HEK293 (cell line): Measurements from ENCODE around the gene FBH1.

Experiments used
- CTCF ChIA-PET: fragments of 350-600 bp; formaldehyde crosslinking; extraction: SDS; loops from one replicate; lab custom pipeline; 2021; ENCODE audit warnings: antibody characterized with exemption; lab: Yijun Ruan, JAX
- POLR2A ChIA-PET: fragments of 300-600 bp; formaldehyde crosslinking; extraction: SDS; loops from one replicate; lab custom pipeline; 2020; ENCODE audit warnings: antibody characterized with exemption, inconsistent platforms; lab: Yijun Ruan, JAX
- H3K27ac ChIP-seq: fragments of 200-500 bp; sonication (Bioruptor generic); 2 replicates; pipeline ENCODE4 v1.5.1; 2014; ENCODE audit warnings: low read depth, low read length, control low read depth, inconsistent platforms; ENCODE audit errors: extremely low read depth
- H3K36me3 ChIP-seq, 2 experiments: fragments of 200-500 bp in 1 of 2; sonication (Bioruptor generic) in 1 of 2; 1 replicate in 1 of 2; 2 replicates in 1 of 2; pipeline ENCODE4 v1.5.1; 2014 to 2017; ENCODE audit warnings: inconsistent platforms in 2 of 2, low read length in 2 of 2; ENCODE audit not compliant: control insufficient read depth in 2 of 2, insufficient read depth in 1 of 2
- H3K4me1 ChIP-seq: fragments of 200-500 bp; sonication (Bioruptor generic); 2 replicates; pipeline ENCODE4 v1.5.1; 2014; ENCODE audit warnings: mild to moderate bottlenecking, low read length, inconsistent platforms; ENCODE audit not compliant: control insufficient read depth, insufficient read depth
- H3K4me3 ChIP-seq: 2 replicates; pipeline ENCODE4 v1.5.1; 2011; ENCODE audit warnings: low read depth, mild to moderate bottlenecking, control low read depth, low read length, moderate library complexity
- H3K9me3 ChIP-seq: fragments of 200-500 bp; sonication (Bioruptor generic); 2 replicates; pipeline ENCODE4 v1.5.1; 2014; ENCODE audit warnings: low read depth, low read length, inconsistent platforms; ENCODE audit not compliant: control insufficient read depth, insufficient read depth
- KLF7 ChIP-seq: fragments of 450-650 bp; formaldehyde crosslinking; IDR thresholded peaks from 2 replicates; pipeline ENCODE4 v1.5.1; 2016; ENCODE audit warnings: missing biosample characterization, missing genetic modification characterization, borderline replicate concordance
- OSR2 ChIP-seq: fragments of 450-650 bp; formaldehyde crosslinking; IDR thresholded peaks from 2 replicates; pipeline ENCODE4 v1.5.1; 2016; ENCODE audit warnings: missing biosample characterization, missing genetic modification characterization
- PATZ1 ChIP-seq: fragments of 450-650 bp; formaldehyde crosslinking; IDR thresholded peaks from 2 replicates; pipeline ENCODE4 v1.5.1; 2016; ENCODE audit warnings: missing biosample characterization, missing genetic modification characterization
- PBX3 ChIP-seq: sonication (generic); formaldehyde crosslinking; IDR thresholded peaks from 2 replicates; pipeline ENCODE4 v1.8.1; 2022; ENCODE audit warnings: mild to moderate bottlenecking, moderate library complexity, missing genetic modification reagents
- ZBTB11 ChIP-seq: fragments of 450-650 bp; formaldehyde crosslinking; conservative IDR thresholded peaks from 2 replicates; pipeline ENCODE4 v1.5.1; 2016; ENCODE audit warnings: low read depth, missing biosample characterization, missing genetic modification characterization
- ZBTB21 ChIP-seq: fragments of 450-650 bp; formaldehyde crosslinking; IDR thresholded peaks from 2 replicates; pipeline ENCODE4 v1.5.1; 2017; ENCODE audit warnings: missing biosample characterization, missing genetic modification characterization
- ZEB2 ChIP-seq: fragments of 450-650 bp; formaldehyde crosslinking; IDR thresholded peaks from 2 replicates; pipeline ENCODE4 v1.5.1; 2016; ENCODE audit warnings: missing biosample characterization, missing genetic modification characterization
- ZNF112 ChIP-seq: fragments of 450-650 bp; formaldehyde crosslinking; IDR thresholded peaks from 2 replicates; pipeline ENCODE4 v1.5.0; 2017; ENCODE audit warnings: missing biosample characterization, missing genetic modification characterization
- ZNF114 ChIP-seq: fragments of 450-650 bp; formaldehyde crosslinking; IDR thresholded peaks from 2 replicates; pipeline ENCODE4 v1.5.0; 2017; ENCODE audit warnings: missing biosample characterization, missing genetic modification characterization
- ZNF138 ChIP-seq: fragments of 450-650 bp; formaldehyde crosslinking; IDR thresholded peaks from 2 replicates; pipeline ENCODE4 v1.5.1; 2016; ENCODE audit warnings: missing biosample characterization, missing genetic modification characterization, borderline replicate concordance
- ZNF146 ChIP-seq: fragments of 450-650 bp; formaldehyde crosslinking; IDR thresholded peaks from 2 replicates; pipeline ENCODE4 v1.5.1; 2016; ENCODE audit warnings: missing biosample characterization, missing genetic modification characterization
- ZNF169 ChIP-seq: fragments of 450-650 bp; formaldehyde crosslinking; IDR thresholded peaks from 2 replicates; pipeline ENCODE4 v1.5.1; 2016; ENCODE audit warnings: missing biosample characterization, missing genetic modification characterization
- ZNF184 ChIP-seq: fragments of 450-650 bp; IDR thresholded peaks from 2 replicates; pipeline ENCODE4 v1.5.1; 2018; ENCODE audit warnings: missing biosample characterization, mild to moderate bottlenecking, missing genetic modification characterization
- ZNF202 ChIP-seq: fragments of 450-650 bp; formaldehyde crosslinking; IDR thresholded peaks from 2 replicates; pipeline ENCODE4 v1.5.1; 2016; ENCODE audit warnings: missing biosample characterization, missing genetic modification characterization, borderline replicate concordance
- ZNF292 ChIP-seq: fragments of 450-650 bp; formaldehyde crosslinking; IDR thresholded peaks from 2 replicates; pipeline ENCODE4 v1.5.1; 2016; ENCODE audit warnings: low read depth, missing biosample characterization, missing genetic modification characterization, borderline replicate concordance
- ZNF426 ChIP-seq: fragments of 450-650 bp; formaldehyde crosslinking; IDR thresholded peaks from 2 replicates; pipeline ENCODE4 v1.5.1; 2017; ENCODE audit warnings: missing biosample characterization, missing genetic modification characterization, mild to moderate bottlenecking, inconsistent platforms, moderate library complexity
- ZNF518A ChIP-seq: fragments of 450-650 bp; formaldehyde crosslinking; conservative IDR thresholded peaks from 2 replicates; pipeline ENCODE4 v1.5.1; 2016; ENCODE audit warnings: low read depth, missing biosample characterization, missing genetic modification characterization
- ZNF548 ChIP-seq: fragments of 450-650 bp; formaldehyde crosslinking; IDR thresholded peaks from 2 replicates; pipeline ENCODE4 v1.5.1; 2016; ENCODE audit warnings: missing biosample characterization, missing genetic modification characterization
- ZNF558 ChIP-seq: fragments of 450-650 bp; formaldehyde crosslinking; IDR thresholded peaks from 2 replicates; pipeline ENCODE4 v1.5.1; 2016; ENCODE audit warnings: missing biosample characterization, missing genetic modification characterization
- ZNF560 ChIP-seq: fragments of 450-650 bp; formaldehyde crosslinking; IDR thresholded peaks from 2 replicates; pipeline ENCODE4 v1.5.1; 2017; ENCODE audit warnings: missing biosample characterization, missing genetic modification characterization, borderline replicate concordance
- ZNF600 ChIP-seq: fragments of 450-650 bp; formaldehyde crosslinking; IDR thresholded peaks from 2 replicates; pipeline ENCODE4 v1.5.1; 2016; ENCODE audit warnings: missing biosample characterization, missing genetic modification characterization
- ZNF624 ChIP-seq: fragments of 450-650 bp; formaldehyde crosslinking; IDR thresholded peaks from 2 replicates; pipeline ENCODE4 v1.5.1; 2017; ENCODE audit warnings: missing biosample characterization, missing genetic modification characterization
- ZNF658 ChIP-seq: fragments of 450-650 bp; formaldehyde crosslinking; IDR thresholded peaks from 2 replicates; pipeline ENCODE4; 2016; ENCODE audit warnings: missing biosample characterization, missing genetic modification characterization
- ZNF777 ChIP-seq: fragments of 450-650 bp; formaldehyde crosslinking; IDR thresholded peaks from 2 replicates; pipeline ENCODE4 v1.5.1; 2017; ENCODE audit warnings: missing biosample characterization, missing genetic modification characterization, borderline replicate concordance

Gene FBH1

GRCh38 chr10:5904227-5904626 lies 14.2 kb downstream of the FBH1 start:
- peaks cover 10 to 27% of the 10 kb centered on the region in 2 experiments; a peak in 2 of 3 replicates for H3K36me3 ChIP-seq
- no peak overlapping the region for H3K27ac ChIP-seq
- CTCF ChIA-PET, result interaction anchor here (0.6 kb wide), 1 partner anchor 91 kb away, joined by 3 read pairs; the partner anchor contains the start of gene GDI2
- no peak overlapping the region for H3K4me3 ChIP-seq
- POLR2A ChIA-PET, result interaction anchor here (1.0 kb wide), 1 partner anchor 14 kb away, joined by 3 read pairs; the partner anchor contains the start of genes ANKRD16 and FBH1
- H3K9me3 ChIP-seq, result no peaks in the 10 kb centered on the region
- TF ChIP-seq ZNF114 (tag by site-specific recombination) (no peak), ZNF426 (tag by site-specific recombination) (no peak), PBX3 (CRISPR knock-in tag) (no peak), ZNF184 (tag by site-specific recombination) (no peak), ZBTB21 (no peak), ZNF600 (no peak), ZNF202 (tag by site-specific recombination) (no peak), ZNF558 (tag by site-specific recombination) (no peak), ZNF112 (tag by site-specific recombination) (no peak), ZNF518A (no peak), PATZ1 (tag by site-specific recombination) (no peak)
- TF ChIP-seq, all 188 proteins: peak for 0
- no peaks in the 10 kb centered on the region for H3K4me1 ChIP-seq

- POLR2A ChIA-PET, result interaction anchor here (1.3 kb wide), 1 partner anchor 16 kb away, joined by 4 read pairs; the partner anchor contains the start of genes ANKRD16 and FBH1
- H3K4me1 ChIP-seq, result no peaks in the 10 kb centered on the region
- CTCF ChIA-PET, result no interaction called here
- H3K9me3 ChIP-seq, result no peaks in the 10 kb centered on the region
- H3K4me3 ChIP-seq, result no peak overlapping the region
- H3K27ac ChIP-seq, result no peak overlapping the region
- H3K36me3 ChIP-seq, result peaks cover 24 to 45% of the 10 kb centered on the region in 2 experiments
- TF ChIP-seq ZBTB11, result no peak
- no peak for TF ChIP-seq ZNF777 (tag by site-specific recombination)
- no peak for TF ChIP-seq ZNF169 (tag by site-specific recombination)
- TF ChIP-seq OSR2, result no peak
- TF ChIP-seq ZNF292 (tag by site-specific recombination), result no peak
- TF ChIP-seq ZEB2 (tag by site-specific recombination), result no peak
- no peak for TF ChIP-seq ZNF624 (tag by site-specific recombination)
- TF ChIP-seq ZNF560 (tag by site-specific recombination), result no peak
- no peak for TF ChIP-seq ZNF138 (tag by site-specific recombination)
- no peak for TF ChIP-seq KLF7 (tag by site-specific recombination)
- TF ChIP-seq ZNF658 (tag by site-specific recombination), result no peak
- no peak for TF ChIP-seq ZNF114 (tag by site-specific recombination)
- no peak for TF ChIP-seq ZNF548 (tag by site-specific recombination)
- no peak for TF ChIP-seq ZNF146 (tag by site-specific recombination)
Observed at GRCh38 chr10:5905854-5906507, 15.9 kb downstream of the FBH1 start.
